Liver (tissue), 9 donors: ENCODE results near the gene DSCAML1. TPM values are rescaled to one million over a fixed set of nuclear protein-coding genes. Genes with fewer than 3 reads are reported as not detected.

Experiments
- DNase-seq: peaks from one replicate; pipeline ENCODE4 v3.0.0-alpha.2; 2017; ENCODE audit warnings: low spot score
- H3K27ac ChIP-seq, 2 donors: one replicate each; pipeline ENCODE4 v1.7.0; 2013; ENCODE audit warnings: inconsistent platforms in 2 of 2, low read length in 2 of 2, control low read depth in 1 of 2, low read depth in 1 of 2, mild to moderate bottlenecking in 1 of 2
- H3K27me3 ChIP-seq, 4 donors: one replicate each; pipeline versions ENCODE4 v1.6.1 to v1.7.0; 2013; ENCODE audit warnings: low read length in 3 of 4, inconsistent platforms in 1 of 4, mild to moderate bottlenecking in 1 of 4, moderate library complexity in 1 of 4; ENCODE audit not compliant: control insufficient read depth in 4 of 4, insufficient read depth in 4 of 4
- H3K36me3 ChIP-seq, 4 donors: one replicate each; pipeline versions ENCODE4 v1.6.1 to v1.7.0; 2013; ENCODE audit warnings: low read length in 3 of 4, mild to moderate bottlenecking in 3 of 4, low read depth in 1 of 4, moderate library complexity in 1 of 4; ENCODE audit not compliant: control insufficient read depth in 4 of 4, insufficient read depth in 3 of 4
- H3K4me1 ChIP-seq, 4 donors: one replicate each; pipeline versions ENCODE4 v1.6.1 to v1.7.0; 2013; ENCODE audit warnings: low read length in 3 of 4, mild to moderate bottlenecking in 3 of 4, moderate library complexity in 1 of 4; ENCODE audit not compliant: control insufficient read depth in 4 of 4, insufficient read depth in 4 of 4
- H3K4me3 ChIP-seq, 3 donors: one replicate each; pipeline versions ENCODE4 v1.6.1 to v1.7.0; 2013; ENCODE audit warnings: low read length in 3 of 3, control low read depth in 1 of 3, low read depth in 1 of 3, mild to moderate bottlenecking in 1 of 3
- H3K9ac ChIP-seq, 2 donors: one replicate each; pipeline ENCODE4 v1.7.0; 2013; ENCODE audit warnings: low read length in 2 of 2, mild to moderate bottlenecking in 2 of 2, moderate library complexity in 2 of 2, control low read depth in 1 of 2, low read depth in 1 of 2
- H3K9me3 ChIP-seq, 4 donors: one replicate each; pipeline versions ENCODE4 v1.6.1 to v1.7.0; 2013; ENCODE audit warnings: low read length in 3 of 4; ENCODE audit not compliant: control insufficient read depth in 4 of 4
- FOXA1 ChIP-seq: IDR thresholded peaks from 2 replicates; pipeline ENCODE4 v1.6.1; 2016; ENCODE audit warnings: antibody characterized with exemption
- FOXA2 ChIP-seq: IDR thresholded peaks from 2 replicates; pipeline ENCODE4 v1.6.1; 2016; ENCODE audit warnings: antibody characterized with exemption
- GABPA ChIP-seq, 2 donors: IDR thresholded peaks in 1 of 2; conservative IDR thresholded peaks in 1 of 2; 2 replicates each; pipeline ENCODE4 v1.6.1; 2016; ENCODE audit warnings: antibody characterized with exemption in 2 of 2, mild to moderate bottlenecking in 1 of 2, moderate library complexity in 1 of 2
- HNF4A ChIP-seq, 2 donors: conservative IDR thresholded peaks; 2 replicates each; pipeline ENCODE4 v1.6.1; 2016; ENCODE audit warnings: antibody characterized with exemption in 2 of 2, mild to moderate bottlenecking in 2 of 2
- HNF4G ChIP-seq: IDR thresholded peaks from 2 replicates; pipeline ENCODE4 v1.6.1; 2016; ENCODE audit warnings: antibody characterized with exemption
- JUND ChIP-seq, 2 donors: IDR thresholded peaks; 2 replicates each; pipeline ENCODE4 v1.6.1; 2016; ENCODE audit warnings: antibody characterized with exemption in 2 of 2
- NR2F2 ChIP-seq: IDR thresholded peaks from 2 replicates; pipeline ENCODE4 v1.6.1; 2016; ENCODE audit warnings: antibody characterized with exemption
- RAD21 ChIP-seq, 2 donors: IDR thresholded peaks; 2 replicates each; pipeline ENCODE4 v1.6.1; 2016; ENCODE audit warnings: antibody characterized with exemption in 2 of 2, mild to moderate bottlenecking in 2 of 2
- RXRA ChIP-seq, 2 donors: IDR thresholded peaks; 2 replicates each; pipeline ENCODE4 v1.6.1; 2017 to 2018; ENCODE audit warnings: antibody characterized with exemption in 2 of 2, mild to moderate bottlenecking in 1 of 2
- SP1 ChIP-seq: IDR thresholded peaks from 2 replicates; pipeline ENCODE4 v1.6.1; 2018; ENCODE audit warnings: antibody characterized with exemption, mild to moderate bottlenecking
- TAF1 ChIP-seq: conservative IDR thresholded peaks from 2 replicates; pipeline ENCODE4 v1.6.1; 2016; ENCODE audit warnings: antibody characterized with exemption, mild to moderate bottlenecking
- WGBS: extraction: QIAGEN DNeasy Blood & Tissue Kit; methylation state at CpG from one replicate; pipeline ENCODE4 v1.1.7; 2013; 5-methylcytosine and 5-hydroxymethylcytosine counted together
- polyA plus RNA-seq, 2 donors: library from polyadenylated mRNA; stranded (reverse) in 1 of 2; unstranded in 1 of 2; fragments of 200-250 nt in 1 of 2; fragments of >200 nt in 1 of 2; fragmentation: Nextera tagmentation in 1 of 2; extraction: Ambion mirVana in 1 of 2; gene quantifications; one replicate each; pipeline versions ENCODE4 v1.2.1 to v1.2.3, GENCODE V29; 2013 to 2015
- total RNA-seq, 2 donors: library from RNA; depleted of rRNA; stranded (reverse); fragments of >200 nt; gene quantifications; one replicate each; pipeline ENCODE4 v1.2.3, GENCODE V29; 2014
- TF ChIP-seq, protein P1 (sequence below): IDR thresholded peaks from 2 replicates; pipeline ENCODE4 v1.6.1; 2016; ENCODE audit warnings: antibody characterized with exemption
- TF ChIP-seq, protein P2 (sequence below): IDR thresholded peaks from 2 replicates; pipeline ENCODE4 v1.6.1; 2016; ENCODE audit warnings: antibody characterized with exemption
- TF ChIP-seq, protein P3 (sequence below): IDR thresholded peaks from 2 replicates; pipeline ENCODE4 v1.6.1; 2016; ENCODE audit warnings: antibody characterized with exemption
- TF ChIP-seq, protein P4 (sequence below): fragments of 150-350 bp; IDR thresholded peaks from 2 replicates; pipeline ENCODE4 v1.5.1; 2017; ENCODE audit warnings: improper control_type of control experiment, low read depth, low read length; ENCODE audit not compliant: missing input control
- donor health status: healthy.
- donor health status: healthy.
- donor health status: healthy.
- donor health status: healthy.
- donor health status: healthy.

The DSCAML1 gene
- total and polyA plus RNA-seq, 4 donors, result 0.07 to 0.42 (median 0.20) TPM

DNA sequence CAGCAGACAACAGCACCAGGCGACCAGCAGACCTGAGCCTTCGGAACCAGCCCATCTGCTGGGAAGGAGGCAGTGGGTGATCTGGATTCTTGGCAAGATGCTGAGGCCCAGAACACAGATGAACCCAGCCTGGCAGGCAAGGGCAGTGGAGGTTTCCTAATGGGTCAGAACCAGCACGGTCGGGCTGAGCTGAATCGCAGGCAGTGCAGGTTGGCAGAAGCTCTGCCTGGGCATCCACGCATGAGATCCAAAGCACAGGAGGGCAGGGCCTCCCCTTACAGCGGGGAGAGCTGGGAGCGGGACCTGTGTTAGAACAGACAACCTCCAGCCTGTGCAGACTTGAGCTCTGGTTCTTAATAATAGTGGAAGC, 47.5 kb downstream of the DSCAML1 start:
- no peak overlapping the region for H3K27ac ChIP-seq
- H3K9me3 ChIP-seq, result no peaks in the 10 kb centered on the region
- H3K4me1 ChIP-seq, result peaks cover 0 to 7% (median 2%) of the 10 kb centered on the region in 4 donors
- 72% methylated on average over 8 of the region's 8 CpGs for WGBS
- peaks cover 0 to under 1% (median 0%) of the 10 kb centered on the region in 4 donors for H3K27me3 ChIP-seq
- no peak for DNase-seq
- no peak overlapping the region for H3K4me3 ChIP-seq
- TF ChIP-seq RXRA (IDR thresholded peaks at IDR 0.05) (no peak), NR2F2 (no peak)
- no peak overlapping the region for H3K9ac ChIP-seq
- H3K36me3 ChIP-seq, result no peaks in the 10 kb centered on the region

DNA sequence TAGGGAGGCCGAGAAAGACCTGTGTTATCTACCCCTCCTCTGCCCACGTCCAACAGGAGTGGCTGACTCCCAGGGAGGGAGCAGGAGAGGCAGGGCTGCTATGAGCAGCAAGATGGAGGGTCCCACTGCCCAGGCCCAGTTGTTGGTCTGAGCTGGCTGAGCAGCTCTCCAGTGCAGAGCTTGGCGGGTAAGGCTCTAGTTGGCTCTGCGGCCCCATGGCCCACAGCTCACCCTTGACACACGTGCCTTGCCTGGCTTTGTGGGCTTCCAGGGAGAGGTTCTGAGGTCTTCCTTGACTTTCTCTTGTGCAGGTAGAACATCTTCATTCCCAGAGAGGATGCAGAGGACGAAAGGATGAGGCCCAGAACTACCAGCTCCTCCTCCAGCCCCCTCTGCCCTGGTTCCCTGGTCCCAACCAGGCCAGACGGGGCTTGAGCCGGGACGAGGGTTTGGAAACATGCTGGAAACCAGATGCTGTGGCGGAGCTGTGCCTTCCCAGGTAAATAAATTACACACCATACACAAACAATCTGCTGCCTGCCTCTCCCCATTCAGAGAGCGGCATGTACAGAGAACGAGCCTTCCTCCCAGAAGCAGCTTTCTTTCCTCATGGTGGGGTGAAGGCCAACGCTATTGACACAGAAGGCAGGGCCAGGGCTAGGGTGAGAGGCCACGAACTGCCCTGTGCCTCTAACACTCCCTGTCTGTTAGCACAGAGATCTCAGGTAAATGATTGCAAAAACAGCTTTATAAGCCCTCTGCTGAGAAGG, 48.1 kb downstream of the DSCAML1 start:
- no peak overlapping the region for H3K4me3 ChIP-seq
- H3K9me3 ChIP-seq, result no peaks in the 10 kb centered on the region
- 57% methylated on average over 14 of the region's 14 CpGs for WGBS
- DNase-seq, result peak; percentile 45
- no peaks in the 10 kb centered on the region for H3K36me3 ChIP-seq
- no peak overlapping the region for H3K27ac ChIP-seq
- peaks cover 0 to 7% (median 2%) of the 10 kb centered on the region in 4 donors for H3K4me1 ChIP-seq
- TF ChIP-seq FOXA1 (peak; percentile 32), RXRA (IDR thresholded peaks at IDR 0.05) (peak; percentile 66 to 78), TAF1 (no peak), FOXA2 (peak; percentile 47), SP1 (peak; percentile 25), NR2F2 (peak; percentile 81), HNF4G (no peak), HNF4A (conservative IDR thresholded peaks at IDR 0.05) (peak; percentile 27 to 30)
- TF ChIP-seq, protein P1, sequence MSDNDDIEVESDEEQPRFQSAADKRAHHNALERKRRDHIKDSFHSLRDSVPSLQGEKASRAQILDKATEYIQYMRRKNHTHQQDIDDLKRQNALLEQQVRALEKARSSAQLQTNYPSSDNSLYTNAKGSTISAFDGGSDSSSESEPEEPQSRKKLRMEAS, result no peak
- H3K9ac ChIP-seq, result no peak overlapping the region
- no peaks in the 10 kb centered on the region for H3K27me3 ChIP-seq

DNA sequence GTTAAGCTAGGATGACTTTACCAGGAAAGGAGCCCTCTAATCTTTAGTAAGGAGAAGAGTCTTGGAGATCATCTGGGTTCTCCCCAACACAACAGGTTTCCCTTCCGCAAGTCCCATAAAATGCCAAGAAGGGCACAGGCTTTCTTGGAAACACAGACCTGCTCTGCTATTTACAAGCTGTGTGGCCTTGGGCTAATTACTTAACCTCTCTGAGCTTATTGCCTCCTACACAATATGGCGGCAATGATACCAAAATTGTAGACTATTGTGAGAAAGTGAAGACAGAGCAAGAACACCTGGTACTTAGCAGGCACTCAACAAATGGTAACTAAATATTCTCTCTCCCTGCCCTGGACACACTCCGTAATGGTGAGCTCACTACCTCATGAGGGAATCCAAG, 49.1 kb downstream of the DSCAML1 start:
- 96% methylated on average over 3 of the region's 3 CpGs for WGBS
- Histone ChIP-seq H3K27me3 (no peaks in the 10 kb centered on the region), H3K4me3 (no peak overlapping the region), H3K27ac (no peak overlapping the region), H3K36me3 (no peaks in the 10 kb centered on the region), H3K9ac (no peak overlapping the region), H3K4me1 (peaks cover 0 to 7% (median 2%) of the 10 kb centered on the region in 4 donors), H3K9me3 (no peaks in the 10 kb centered on the region)
- no peak for TF ChIP-seq HNF4G
- no peak for TF ChIP-seq GABPA (IDR thresholded peaks at IDR 0.05 in 1 of 2, conservative IDR thresholded peaks at IDR 0.05 in 1 of 2)
- TF ChIP-seq, protein P2, sequence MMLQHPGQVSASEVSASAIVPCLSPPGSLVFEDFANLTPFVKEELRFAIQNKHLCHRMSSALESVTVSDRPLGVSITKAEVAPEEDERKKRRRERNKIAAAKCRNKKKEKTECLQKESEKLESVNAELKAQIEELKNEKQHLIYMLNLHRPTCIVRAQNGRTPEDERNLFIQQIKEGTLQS, result no peak
- no peak for TF ChIP-seq RAD21 (IDR thresholded peaks at IDR 0.05)
- TF ChIP-seq, protein P3, sequence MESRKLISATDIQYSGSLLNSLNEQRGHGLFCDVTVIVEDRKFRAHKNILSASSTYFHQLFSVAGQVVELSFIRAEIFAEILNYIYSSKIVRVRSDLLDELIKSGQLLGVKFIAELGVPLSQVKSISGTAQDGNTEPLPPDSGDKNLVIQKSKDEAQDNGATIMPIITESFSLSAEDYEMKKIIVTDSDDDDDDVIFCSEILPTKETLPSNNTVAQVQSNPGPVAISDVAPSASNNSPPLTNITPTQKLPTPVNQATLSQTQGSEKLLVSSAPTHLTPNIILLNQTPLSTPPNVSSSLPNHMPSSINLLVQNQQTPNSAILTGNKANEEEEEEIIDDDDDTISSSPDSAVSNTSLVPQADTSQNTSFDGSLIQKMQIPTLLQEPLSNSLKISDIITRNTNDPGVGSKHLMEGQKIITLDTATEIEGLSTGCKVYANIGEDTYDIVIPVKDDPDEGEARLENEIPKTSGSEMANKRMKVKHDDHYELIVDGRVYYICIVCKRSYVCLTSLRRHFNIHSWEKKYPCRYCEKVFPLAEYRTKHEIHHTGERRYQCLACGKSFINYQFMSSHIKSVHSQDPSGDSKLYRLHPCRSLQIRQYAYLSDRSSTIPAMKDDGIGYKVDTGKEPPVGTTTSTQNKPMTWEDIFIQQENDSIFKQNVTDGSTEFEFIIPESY, result no peak
- no peak for TF ChIP-seq TAF1
- no peak for TF ChIP-seq FOXA2
- no peak for TF ChIP-seq JUND (IDR thresholded peaks at IDR 0.05)
- TF ChIP-seq, protein P4, sequence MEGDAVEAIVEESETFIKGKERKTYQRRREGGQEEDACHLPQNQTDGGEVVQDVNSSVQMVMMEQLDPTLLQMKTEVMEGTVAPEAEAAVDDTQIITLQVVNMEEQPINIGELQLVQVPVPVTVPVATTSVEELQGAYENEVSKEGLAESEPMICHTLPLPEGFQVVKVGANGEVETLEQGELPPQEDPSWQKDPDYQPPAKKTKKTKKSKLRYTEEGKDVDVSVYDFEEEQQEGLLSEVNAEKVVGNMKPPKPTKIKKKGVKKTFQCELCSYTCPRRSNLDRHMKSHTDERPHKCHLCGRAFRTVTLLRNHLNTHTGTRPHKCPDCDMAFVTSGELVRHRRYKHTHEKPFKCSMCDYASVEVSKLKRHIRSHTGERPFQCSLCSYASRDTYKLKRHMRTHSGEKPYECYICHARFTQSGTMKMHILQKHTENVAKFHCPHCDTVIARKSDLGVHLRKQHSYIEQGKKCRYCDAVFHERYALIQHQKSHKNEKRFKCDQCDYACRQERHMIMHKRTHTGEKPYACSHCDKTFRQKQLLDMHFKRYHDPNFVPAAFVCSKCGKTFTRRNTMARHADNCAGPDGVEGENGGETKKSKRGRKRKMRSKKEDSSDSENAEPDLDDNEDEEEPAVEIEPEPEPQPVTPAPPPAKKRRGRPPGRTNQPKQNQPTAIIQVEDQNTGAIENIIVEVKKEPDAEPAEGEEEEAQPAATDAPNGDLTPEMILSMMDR, result no peak
- DNase-seq, result no peak
